Coronary artery (tissue), 2 donors: ENCODE measurements around the gene DCAF12.

Experiments used
- DNase-seq: peaks from one replicate; pipeline ENCODE4 v3.0.0-alpha.2; 2017; ENCODE audit warnings: low spot score
- H3K27ac ChIP-seq, 2 donors: fragments of 200-600 bp; sonication (generic); one replicate each; pipeline ENCODE4 v1.5.1; 2016 to 2019
- H3K4me3 ChIP-seq: fragments of 200-600 bp; sonication (generic); 2 replicates; pipeline ENCODE4 v1.5.1; 2016; ENCODE audit warnings: mild to moderate bottlenecking, moderate library complexity
- CTCF ChIP-seq: fragments of 200-600 bp; sonication (generic); IDR thresholded peaks from one replicate; pipeline ENCODE4 v1.5.1; 2019; ENCODE audit warnings: antibody characterized with exemption

DCAF12 gene

GRCh38 chr9:34036625-34037024 lies 89.9 kb downstream of the DCAF12 start:
- Histone ChIP-seq H3K27ac (no peak overlapping the region), H3K4me3 (no peak overlapping the region)
- TF ChIP-seq CTCF: no peak
- DNase-seq: no peak
